HCT116 (cell line): ENCODE measurements around the gene TIAM2. TPM values are rescaled to one million over a fixed set of nuclear protein-coding genes. Genes with fewer than 3 reads are reported as not detected.

Experiments
- ATAC-seq: fragments of 200-7000 bp; cut with Tn5 transposase; 2 replicates; pipeline ENCODE4 v1.9.1; 2020; ENCODE audit warnings: mild to moderate bottlenecking, moderate library complexity
- BruUV-seq: library from RNA; stranded (reverse); fragments of 400-500 nt; replicated peaks from 2 replicates; lab custom pipeline; 2021; lab: Mats Ljungman, UMichigan
- CTCF ChIA-PET: fragments of 300-600 bp; sonication (Branson Sonifier 250); formaldehyde crosslinking; loops from one replicate; lab custom pipeline; 2021; ENCODE audit warnings: antibody characterized with exemption; lab: Charles Lee
- POLR2A ChIA-PET: fragments of 300-600, 350-600 bp; sonication (Branson Sonifier 250); formaldehyde crosslinking; loops from one replicate; lab custom pipeline; 2021; ENCODE audit warnings: antibody characterized with exemption; lab: Charles Lee
- RAD21 ChIA-PET, 2 experiments: fragments of 300-600 bp; sonication (Branson Sonifier 250); formaldehyde crosslinking; loops; one replicate each; lab custom pipeline; 2023; ENCODE audit warnings: low total read pairs in 2 of 2; ENCODE audit not compliant: uncharacterized antibody in 2 of 2, unreplicated experiment in 2 of 2, low non-redundant PET in 1 of 2; lab: Charles Lee
- DNase-seq: peaks from one replicate; pipeline ENCODE4 v3.0.0-alpha.2; 2010; ENCODE audit warnings: low read depth, low spot score
- H2AFZ ChIP-seq: fragments of 200-600 bp; shearing (Covaris generic), sonication (generic); 2 replicates; pipeline ENCODE4 v1.6.1; 2017; ENCODE audit warnings: low read depth, mixed run types, mixed read lengths, antibody characterized with exemption, low read length; ENCODE audit not compliant: poor library complexity, severe bottlenecking
- H3K27ac ChIP-seq: 2 replicates; pipeline ENCODE4 v1.5.1; 2012; ENCODE audit warnings: low read depth, low read length
- H3K27me3 ChIP-seq: fragments of 200-600 bp; sonication (generic); 2 replicates; pipeline ENCODE4 v1.6.1; 2016; ENCODE audit warnings: mixed run types, low read length, mixed read lengths; ENCODE audit not compliant: insufficient read depth
- H3K36me3 ChIP-seq, 2 experiments: fragments of 200-500 bp in 1 of 2; fragments of 200-600 bp in 1 of 2; sonication (Bioruptor generic) in 1 of 2; sonication (generic) in 1 of 2; 2 replicates each; pipeline versions ENCODE4 v1.5.1 to v1.6.1; 2014 to 2016; ENCODE audit warnings: low read length in 2 of 2, inconsistent platforms in 1 of 2, mixed read lengths in 1 of 2, mixed run types in 1 of 2; ENCODE audit not compliant: insufficient read depth in 2 of 2, control insufficient read depth in 1 of 2
- H3K4me1 ChIP-seq, 2 experiments: fragments of 200-600 bp in 1 of 2; sonication (generic) in 1 of 2; 2 replicates each; pipeline versions ENCODE4 v1.5.1 to v1.6.1; 2012 to 2017; ENCODE audit warnings: low read length in 2 of 2, inconsistent platforms in 1 of 2, mild to moderate bottlenecking in 1 of 2, mixed read lengths in 1 of 2, mixed run types in 1 of 2, moderate library complexity in 1 of 2; ENCODE audit not compliant: insufficient read depth in 2 of 2, control insufficient read depth in 1 of 2
- H3K4me2 ChIP-seq: fragments of 200-600 bp; sonication (generic); 2 replicates; pipeline ENCODE4 v1.6.1; 2017; ENCODE audit warnings: mixed run types, low read length, mixed read lengths
- H3K4me3 ChIP-seq, 2 experiments: fragments of 200-600 bp in 1 of 2; sonication (generic) in 1 of 2; replicated peaks in 1 of 2; 2 replicates each; pipeline ENCODE4 v1.5.1; 2011 to 2016; ENCODE audit warnings: low read length in 2 of 2, control low read depth in 1 of 2, low read depth in 1 of 2, mild to moderate bottlenecking in 1 of 2, mixed read lengths in 1 of 2, mixed run types in 1 of 2
- H3K79me2 ChIP-seq: fragments of 200-600 bp; sonication (generic); 2 replicates; pipeline ENCODE4 v1.6.1; 2017; ENCODE audit warnings: mild to moderate bottlenecking, mixed run types, low read length, moderate library complexity, mixed read lengths; ENCODE audit not compliant: insufficient read depth
- H3K9ac ChIP-seq: fragments of 200-600 bp; sonication (generic); 2 replicates; pipeline ENCODE4 v1.6.1; 2016; ENCODE audit warnings: low read length, mixed read lengths
- H3K9me2 ChIP-seq: fragments of 200-600 bp; sonication (generic), shearing (Covaris generic); 2 replicates; pipeline ENCODE4 v1.6.1; 2017; ENCODE audit warnings: mixed run types, mild to moderate bottlenecking, moderate library complexity; ENCODE audit not compliant: insufficient read depth
- H3K9me3 ChIP-seq, 2 experiments: fragments of 200-500 bp in 1 of 2; fragments of 200-600 bp in 1 of 2; sonication (Bioruptor generic) in 1 of 2; sonication (generic) in 1 of 2; 2 replicates each; pipeline ENCODE4 v1.6.1; 2014 to 2017; ENCODE audit warnings: low read length in 2 of 2, mixed read lengths in 2 of 2, inconsistent platforms in 1 of 2, low read depth in 1 of 2, mild to moderate bottlenecking in 1 of 2, mixed run types in 1 of 2, moderate library complexity in 1 of 2; ENCODE audit not compliant: control insufficient read depth in 1 of 2, insufficient read depth in 1 of 2
- H4K20me1 ChIP-seq: fragments of 200-600 bp; sonication (generic), shearing (Covaris generic); 2 replicates; pipeline ENCODE4 v1.6.1; 2017; ENCODE audit warnings: mixed run types, mild to moderate bottlenecking, moderate library complexity; ENCODE audit not compliant: insufficient read depth
- ATF3 ChIP-seq: IDR thresholded peaks from 2 replicates; pipeline ENCODE4 v1.6.1; 2012
- EZH2phosphoT487 ChIP-seq: fragments of 200-600 bp; IDR thresholded peaks from 2 replicates; pipeline ENCODE4 v1.6.1; 2018; ENCODE audit warnings: antibody characterized with exemption, borderline replicate concordance
- POLR2AphosphoS5 ChIP-seq: IDR thresholded peaks from 2 replicates; pipeline ENCODE4 v1.6.1; 2011; ENCODE audit warnings: mild to moderate bottlenecking, low read depth, low read length, moderate library complexity
- RAD21 ChIP-seq: IDR thresholded peaks from 2 replicates; pipeline ENCODE4 v1.6.1; 2012; ENCODE audit warnings: low read depth, mild to moderate bottlenecking
- SIN3A ChIP-seq: IDR thresholded peaks from 2 replicates; pipeline ENCODE4 v1.6.1; 2012; ENCODE audit warnings: low read depth
- TCF7L2 ChIP-seq: IDR thresholded peaks from 2 replicates; pipeline ENCODE4 v1.7.0; 2011; ENCODE audit warnings: borderline replicate concordance, inconsistent platforms; ENCODE audit not compliant: insufficient read depth, insufficient read length; ENCODE audit errors: extremely low read depth
- YY1 ChIP-seq: IDR thresholded peaks from 2 replicates; pipeline ENCODE4 v1.6.1; 2011; ENCODE audit warnings: low read length, low read depth, moderate library complexity, mild to moderate bottlenecking; ENCODE audit not compliant: insufficient replicate concordance; ENCODE audit errors: extremely low read depth
- ZBTB33 ChIP-seq: IDR thresholded peaks from 2 replicates; pipeline ENCODE4 v1.6.1; 2011; ENCODE audit warnings: mild to moderate bottlenecking, low read length, moderate library complexity; ENCODE audit not compliant: insufficient replicate concordance; ENCODE audit errors: extremely low read depth
- ZNF274 ChIP-seq: fragments of 200-500 bp; sonication (Bioruptor generic); IDR thresholded peaks from 2 replicates; pipeline ENCODE4 v1.6.1; 2014; ENCODE audit warnings: mild to moderate bottlenecking, low read depth, low read length, inconsistent platforms
- intact Hi-C: fragments of 100-400 bp; cut with micrococcal nuclease; formaldehyde crosslinking; loops from 2 replicates; pipeline ENCODE4 v1.10.0; 2022
- total RNA-seq: library from RNA; stranded (reverse); gene quantifications from one replicate; pipeline ENCODE4 v1.2.1, GENCODE V29; 2021; ENCODE audit not compliant: unreplicated experiment
- TF ChIP-seq, protein P1 (sequence below), 3 experiments: fragments of 200-600 bp in 1 of 3; sonication (generic) in 1 of 3; IDR thresholded peaks in 2 of 3; conservative IDR thresholded peaks in 1 of 3; 2 replicates each; pipeline ENCODE4 v1.5.1; 2012 to 2017; ENCODE audit warnings: low read depth in 2 of 3, low read length in 2 of 3, antibody characterized with exemption in 1 of 3, borderline replicate concordance in 1 of 3, control low read depth in 1 of 3, mild to moderate bottlenecking in 1 of 3, mixed read lengths in 1 of 3, mixed run types in 1 of 3, moderate library complexity in 1 of 3; ENCODE audit not compliant: insufficient read depth in 1 of 3

The TIAM2 gene
- total RNA-seq, 1 experiment from 2014 or later, result 9.4 TPM

DNA sequence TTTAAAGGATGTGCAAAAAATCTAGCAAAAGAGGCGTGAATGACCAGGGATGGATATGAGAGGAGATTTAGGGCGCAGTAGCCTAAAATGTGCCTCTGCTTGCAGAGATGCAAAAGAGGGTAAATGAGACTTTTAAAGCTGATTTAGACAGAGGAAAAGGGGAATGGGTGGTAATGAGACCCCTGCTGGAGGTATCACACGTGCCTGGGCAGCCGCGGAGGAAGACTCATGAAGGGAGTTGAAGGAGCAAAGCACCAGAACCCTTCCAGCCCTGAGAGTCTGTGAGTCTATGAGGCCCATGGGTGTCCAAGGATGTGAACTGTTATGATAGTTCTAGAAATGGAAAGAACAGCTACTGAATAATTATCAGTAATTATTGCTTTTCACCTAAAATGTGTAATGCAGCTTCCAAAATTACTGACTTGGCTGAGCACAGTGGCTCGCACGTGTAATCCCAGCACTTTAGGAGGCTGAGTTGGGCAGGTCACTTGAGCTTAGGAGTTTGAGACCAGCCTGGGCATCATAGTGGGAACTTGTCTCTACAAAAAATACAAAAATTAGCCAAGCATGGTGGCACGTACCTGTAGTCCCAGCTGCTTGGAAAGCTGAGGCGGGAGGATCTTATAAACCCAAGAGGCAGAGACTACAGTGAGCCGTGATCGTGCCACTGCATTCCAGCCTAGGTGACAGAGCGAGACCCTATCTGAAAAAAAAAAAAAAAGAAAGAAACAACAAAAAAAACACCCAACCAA, 38.2 kb upstream of the TIAM2 start:
- Histone ChIP-seq H3K27ac (no peak overlapping the region), H3K4me1 (peaks cover 9% of the 10 kb centered on the region in 2 experiments), H3K27me3 (no peaks in the 10 kb centered on the region)
- ATAC-seq, result no peak
- no TSS peak for BruUV-seq
- TF ChIP-seq EZH2phosphoT487 (no peak), POLR2AphosphoS5 (no peak), ZNF274 (no peak), TCF7L2 (no peak), ZBTB33 (no peak), RAD21 (no peak), SIN3A (no peak), YY1 (no peak), ATF3 (no peak)
- TF ChIP-seq, protein P1, sequence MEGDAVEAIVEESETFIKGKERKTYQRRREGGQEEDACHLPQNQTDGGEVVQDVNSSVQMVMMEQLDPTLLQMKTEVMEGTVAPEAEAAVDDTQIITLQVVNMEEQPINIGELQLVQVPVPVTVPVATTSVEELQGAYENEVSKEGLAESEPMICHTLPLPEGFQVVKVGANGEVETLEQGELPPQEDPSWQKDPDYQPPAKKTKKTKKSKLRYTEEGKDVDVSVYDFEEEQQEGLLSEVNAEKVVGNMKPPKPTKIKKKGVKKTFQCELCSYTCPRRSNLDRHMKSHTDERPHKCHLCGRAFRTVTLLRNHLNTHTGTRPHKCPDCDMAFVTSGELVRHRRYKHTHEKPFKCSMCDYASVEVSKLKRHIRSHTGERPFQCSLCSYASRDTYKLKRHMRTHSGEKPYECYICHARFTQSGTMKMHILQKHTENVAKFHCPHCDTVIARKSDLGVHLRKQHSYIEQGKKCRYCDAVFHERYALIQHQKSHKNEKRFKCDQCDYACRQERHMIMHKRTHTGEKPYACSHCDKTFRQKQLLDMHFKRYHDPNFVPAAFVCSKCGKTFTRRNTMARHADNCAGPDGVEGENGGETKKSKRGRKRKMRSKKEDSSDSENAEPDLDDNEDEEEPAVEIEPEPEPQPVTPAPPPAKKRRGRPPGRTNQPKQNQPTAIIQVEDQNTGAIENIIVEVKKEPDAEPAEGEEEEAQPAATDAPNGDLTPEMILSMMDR (IDR thresholded peaks at IDR 0.05 in 2 of 3, conservative IDR thresholded peaks at IDR 0.05 in 1 of 3; ENCODE audit: borderline replicate concordance in 1 of 3, insufficient read depth in 1 of 3, low read depth in 2 of 3, low read length in 2 of 3), result no peak
- TF ChIP-seq, all 23 proteins: peak for 0
- Histone ChIP-seq H3K9ac (no peak overlapping the region), H3K4me3 (no peak overlapping the region), H3K36me3 (no peaks in the 10 kb centered on the region), H3K9me3 (no peaks in the 10 kb centered on the region), H2AFZ (no peak overlapping the region), H4K20me1 (no peaks in the 10 kb centered on the region), H3K4me2 (no peak overlapping the region), H3K79me2 (no peaks in the 10 kb centered on the region), H3K9me2 (no peaks in the 10 kb centered on the region)
- no peak for DNase-seq
- ChIA-PET CTCF (no interaction called here), RAD21 (no interaction called here), POLR2A (no interaction called here)
- intact Hi-C loops, result no loop called here
